Stimulated activated CD8-positive, alpha-beta memory T cell treated with anti-CD3 and anti-CD28 coated beads, Interleukin-4, amount 100 ng/mL, for 1 hour (primary cell): ENCODE measurements around the gene CHRNB1.

ENCODE experiments used
- DNase-seq, 2 donors: peaks; one replicate each; pipeline ENCODE4 v3.0.0-alpha.2; 2020; ENCODE audit warnings: low read depth in 2 of 2, low spot score in 1 of 2

The CHRNB1 gene

DNA sequence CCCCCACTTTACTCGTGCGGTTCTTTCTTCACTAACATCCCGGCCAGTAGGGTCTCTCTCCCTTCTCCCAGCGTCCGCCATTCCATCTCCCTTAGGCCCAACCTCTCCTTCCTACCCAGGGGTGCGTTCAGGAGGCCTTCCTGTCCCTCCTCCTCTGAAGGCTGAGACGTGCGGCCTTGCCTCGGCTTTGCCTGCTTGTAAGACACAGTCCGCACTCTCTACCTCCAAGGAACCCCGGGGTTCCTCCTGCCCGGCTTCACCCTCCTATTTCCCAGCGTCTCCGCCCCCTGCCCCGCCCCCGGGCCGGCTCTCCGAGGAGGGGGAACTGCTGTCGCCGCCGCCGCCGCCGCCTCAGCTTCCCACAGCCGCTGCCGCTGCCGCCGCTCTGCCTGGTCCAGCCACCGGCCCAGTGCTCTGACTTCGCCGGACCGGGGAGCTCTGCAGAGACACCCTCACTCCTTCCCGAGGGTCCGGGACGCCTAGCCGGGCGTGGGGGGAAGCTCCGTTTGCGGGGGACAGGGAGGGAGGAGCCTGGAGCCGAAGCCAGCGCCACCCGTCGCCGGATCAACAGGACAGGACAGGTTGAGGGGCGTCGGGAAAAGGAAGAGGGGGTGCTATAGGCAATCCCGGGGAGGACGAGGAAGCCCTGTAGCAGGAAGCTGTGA, 6.8 kb upstream of the CHRNB1 start:
- peak in 1 of 2 donors; percentile 21 for DNase-seq

DNA sequence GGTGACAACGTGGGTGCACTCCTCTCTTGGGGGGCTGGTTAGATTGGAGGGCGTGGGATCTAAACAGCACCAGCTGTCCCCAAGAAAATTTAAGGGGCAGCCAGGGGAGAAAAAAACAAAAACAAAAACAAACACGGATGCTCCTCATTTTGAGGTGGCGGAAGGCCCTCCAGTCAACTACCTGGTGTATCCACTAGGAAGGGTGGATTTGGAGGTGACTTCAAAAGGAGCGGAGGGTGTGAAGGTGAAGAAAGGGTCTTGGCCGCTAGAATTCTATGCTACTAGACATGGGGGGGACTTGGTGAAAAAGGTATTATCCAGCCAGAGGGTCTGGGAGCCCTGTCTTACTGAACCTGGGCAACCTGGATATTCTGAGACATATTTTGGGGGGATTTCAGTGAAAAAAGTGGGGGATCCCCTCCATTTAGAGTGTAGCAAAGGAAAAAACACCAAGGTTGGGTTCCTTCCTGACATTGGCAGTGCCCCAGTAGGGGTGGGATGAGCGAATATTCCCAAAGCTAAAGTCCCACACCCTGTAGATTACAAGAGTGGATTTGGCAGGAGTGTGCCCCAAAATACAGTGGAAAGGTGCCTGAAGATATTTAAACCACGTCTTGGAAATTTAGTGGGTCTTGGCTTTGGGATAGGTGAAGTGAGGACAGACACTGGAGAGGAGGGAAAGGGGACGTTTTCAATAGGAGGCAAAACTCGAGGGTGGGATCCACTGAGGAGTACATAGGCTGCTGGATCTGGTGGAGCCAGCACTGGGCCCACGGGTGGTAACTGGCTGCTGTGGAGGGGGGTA, 6.0 kb upstream of the CHRNB1 start:
- DNase-seq: no peak

DNA sequence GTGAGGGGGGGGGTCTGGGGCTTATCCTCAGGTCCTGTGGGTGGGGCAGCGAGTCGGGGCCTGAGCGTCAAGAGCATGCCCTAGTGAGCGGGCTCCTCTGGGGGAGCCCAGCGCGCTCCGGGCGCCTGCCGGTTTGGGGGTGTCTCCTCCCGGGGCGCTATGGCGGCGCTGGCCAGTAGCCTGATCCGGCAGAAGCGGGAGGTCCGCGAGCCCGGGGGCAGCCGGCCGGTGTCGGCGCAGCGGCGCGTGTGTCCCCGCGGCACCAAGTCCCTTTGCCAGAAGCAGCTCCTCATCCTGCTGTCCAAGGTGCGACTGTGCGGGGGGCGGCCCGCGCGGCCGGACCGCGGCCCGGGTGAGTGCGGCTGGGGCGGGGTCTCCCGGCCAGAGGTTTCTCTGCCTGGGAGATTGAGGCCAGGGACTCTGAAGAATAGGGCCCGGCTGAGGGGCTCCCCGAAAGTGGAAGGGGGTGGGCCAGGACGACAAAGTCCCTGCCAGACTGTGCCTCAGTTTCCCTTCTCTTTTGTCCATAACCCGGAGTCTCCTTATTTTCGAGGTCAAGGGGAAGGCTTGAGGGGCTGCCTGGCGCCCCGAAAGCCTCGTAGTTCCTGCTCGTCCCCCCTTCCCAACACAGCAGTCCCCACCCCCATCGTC, 5.3 kb upstream of the CHRNB1 start, which contains the start of gene FGF11:
FGF11 (plus strand) TSS at position 51 of the 651 bp plus-strand sequence; CDS start at position 160, 109 bp downstream.
- no peak for DNase-seq

DNA sequence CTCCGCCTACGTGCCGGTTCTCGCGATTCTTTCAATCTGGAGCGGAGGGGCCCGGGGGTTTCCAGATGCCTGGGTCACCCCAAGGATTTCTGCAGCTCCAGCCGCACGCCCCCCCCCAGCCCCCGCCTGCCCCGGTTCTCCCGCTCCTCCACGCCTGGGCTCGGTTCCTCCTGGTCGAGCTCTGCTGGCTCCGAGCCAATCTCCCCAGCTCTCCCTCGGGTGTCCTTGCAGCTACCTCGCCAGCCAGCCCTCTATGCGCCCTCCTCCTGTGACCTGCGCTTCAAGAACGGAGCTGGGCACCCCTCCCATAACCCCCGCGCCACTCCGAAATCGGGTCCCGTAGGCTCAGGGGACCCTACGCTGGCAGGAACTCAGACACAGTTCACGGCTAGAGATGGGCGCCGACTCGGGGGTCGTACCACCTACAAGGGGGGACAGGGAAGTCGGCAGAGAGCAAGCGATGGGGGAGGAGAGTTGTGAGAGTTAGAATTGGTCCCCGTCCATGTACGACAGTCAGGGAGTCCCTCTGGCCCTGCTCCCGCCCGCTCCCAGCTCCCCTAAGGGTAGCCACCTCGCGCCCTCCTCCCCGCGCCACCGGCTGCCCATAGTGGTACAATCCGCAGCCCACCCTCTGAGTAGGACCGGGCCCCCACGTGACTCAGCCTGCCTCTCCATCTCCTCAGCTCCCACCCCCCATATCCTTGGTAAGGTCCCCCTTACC, 4.6 kb upstream of the CHRNB1 start:
- DNase-seq: no peak

DNA sequence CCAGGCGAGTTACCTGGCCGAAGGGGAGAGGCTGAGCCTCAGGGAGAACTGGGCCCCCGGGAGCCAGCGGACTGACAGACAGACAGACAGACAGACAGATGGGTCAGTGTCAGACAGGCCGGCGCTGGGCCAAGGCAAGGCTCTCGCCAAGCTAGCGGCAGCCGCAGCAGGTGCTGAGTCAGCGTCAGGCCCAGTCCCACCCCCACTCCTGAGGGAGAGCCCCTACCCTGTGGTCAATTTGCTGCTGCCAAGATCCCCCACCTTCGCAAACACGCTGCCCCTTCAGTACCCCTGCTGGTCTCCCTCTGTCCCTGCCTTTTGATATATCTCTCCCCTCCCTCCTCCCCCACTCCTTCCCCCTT, 4.0 kb upstream of the CHRNB1 start:
- DNase-seq: no peak

DNA sequence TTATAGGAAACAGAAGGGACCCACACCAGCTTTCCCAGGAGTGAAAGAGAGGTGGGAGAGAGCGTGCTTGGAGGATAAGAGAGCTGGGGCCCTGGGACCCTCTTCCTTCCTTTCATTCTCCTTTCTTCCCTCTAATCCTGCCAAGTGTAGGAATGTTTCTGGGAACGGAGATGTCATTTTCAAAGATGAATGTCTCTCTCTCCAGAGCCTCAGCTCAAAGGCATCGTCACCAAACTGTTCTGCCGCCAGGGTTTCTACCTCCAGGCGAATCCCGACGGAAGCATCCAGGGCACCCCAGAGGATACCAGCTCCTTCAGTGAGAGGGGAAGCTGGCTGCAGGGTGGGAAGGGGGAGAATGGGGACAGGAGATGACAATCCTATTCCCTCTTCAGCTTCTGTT, 3.6 kb upstream of the CHRNB1 start:
- DNase-seq: no peak

DNA sequence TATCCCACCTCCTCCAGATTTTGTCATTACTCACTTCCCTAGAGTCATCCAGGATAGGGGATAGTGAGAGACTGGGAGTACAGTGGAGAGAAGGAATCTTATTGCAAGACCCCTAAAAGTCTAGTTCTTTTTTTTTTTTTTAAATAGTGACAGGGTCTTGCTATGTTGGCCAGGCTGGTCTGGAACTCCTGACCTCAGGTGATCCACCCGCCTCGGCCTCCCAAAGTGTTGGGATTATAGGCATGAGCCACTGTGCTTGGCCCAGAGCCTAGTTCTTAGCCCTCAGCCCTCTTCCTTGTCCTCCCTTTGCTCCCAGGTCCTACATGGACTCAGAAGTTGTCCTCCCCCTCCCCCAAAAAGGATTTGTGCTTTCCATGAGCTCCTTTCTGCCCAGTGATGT, 2.7 kb upstream of the CHRNB1 start:
- no peak for DNase-seq

DNA sequence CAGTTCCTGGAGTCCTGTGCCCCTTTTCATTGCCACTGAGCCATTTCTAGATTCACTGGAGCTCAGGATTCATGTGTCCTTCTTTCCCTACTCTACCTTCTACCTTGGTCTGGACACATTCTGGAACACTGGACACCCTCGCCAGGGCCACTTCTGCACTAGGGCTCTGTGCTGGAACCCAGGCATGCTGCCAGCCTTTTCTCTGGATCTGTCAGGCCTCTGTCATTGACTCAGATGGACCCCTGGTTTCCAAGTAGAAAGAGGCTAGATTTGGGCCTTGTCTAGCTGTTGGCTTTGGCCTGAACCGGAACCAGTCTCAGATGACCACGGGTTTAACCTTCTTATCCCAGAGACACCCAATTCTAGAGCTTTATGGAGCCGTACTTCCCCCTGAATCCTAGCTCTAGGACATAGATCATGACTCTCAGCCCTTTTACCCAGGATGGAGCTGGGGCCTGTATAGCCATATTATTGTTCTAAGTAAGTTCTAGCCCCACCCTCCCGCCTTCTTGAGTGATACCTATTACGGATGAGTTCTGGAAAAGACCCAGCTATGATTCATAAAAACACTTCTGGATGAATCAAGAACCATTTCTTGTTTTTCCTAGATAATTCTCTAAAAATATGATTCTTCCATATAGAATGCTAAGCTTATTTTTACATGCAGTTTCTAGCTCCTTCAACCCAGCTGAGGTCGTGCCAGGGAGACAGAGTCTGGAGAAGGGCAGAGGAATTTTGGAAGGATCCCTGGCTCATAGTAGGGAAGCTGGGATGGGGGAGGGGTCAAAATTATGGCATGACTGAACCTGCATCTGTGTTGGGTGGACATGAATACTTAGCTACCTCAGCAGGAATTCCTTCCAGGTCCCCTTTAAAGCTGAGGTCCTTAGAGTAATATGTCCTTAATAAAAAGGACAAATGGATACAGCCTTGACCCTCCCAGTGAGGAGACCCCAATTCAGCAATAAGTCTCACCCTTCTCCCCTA, 1.1 kb upstream of the CHRNB1 start:
- DNase-seq: no peak

DNA sequence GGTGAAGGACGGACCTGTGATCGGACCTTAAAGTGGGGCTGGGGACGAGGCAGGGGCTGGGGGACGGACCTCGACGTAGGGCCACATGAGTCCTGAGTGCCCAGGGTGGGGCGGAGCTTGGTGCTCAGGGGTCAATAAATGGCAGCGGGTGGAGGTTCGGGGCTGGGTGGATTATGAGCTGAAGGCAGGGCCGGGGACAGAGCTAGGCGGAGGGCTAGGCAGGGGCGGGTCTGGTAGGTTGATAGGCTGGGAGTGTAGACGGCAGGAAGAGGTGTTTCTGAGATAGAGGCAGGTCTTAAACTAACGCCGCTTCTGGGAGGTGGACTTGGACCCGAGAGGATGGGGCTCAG, 733 bp downstream of the CHRNB1 start:
- DNase-seq: no peak

DNA sequence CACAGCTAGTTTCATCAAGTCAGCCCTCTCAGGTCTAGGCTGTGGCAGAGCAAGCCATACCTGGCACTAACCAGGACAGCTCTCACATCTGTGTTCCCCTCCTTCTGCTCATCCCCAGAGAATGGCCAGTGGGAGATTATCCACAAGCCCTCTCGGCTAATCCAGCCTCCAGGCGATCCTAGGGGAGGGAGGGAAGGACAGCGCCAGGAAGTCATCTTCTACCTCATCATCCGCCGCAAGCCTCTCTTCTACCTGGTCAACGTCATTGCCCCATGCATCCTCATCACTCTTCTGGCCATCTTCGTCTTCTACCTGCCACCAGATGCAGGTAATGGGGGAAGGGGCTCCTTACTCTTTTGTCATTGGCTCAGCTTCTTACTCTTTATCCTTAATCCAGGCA, 3.6 kb downstream of the CHRNB1 start:
- no peak for DNase-seq

DNA sequence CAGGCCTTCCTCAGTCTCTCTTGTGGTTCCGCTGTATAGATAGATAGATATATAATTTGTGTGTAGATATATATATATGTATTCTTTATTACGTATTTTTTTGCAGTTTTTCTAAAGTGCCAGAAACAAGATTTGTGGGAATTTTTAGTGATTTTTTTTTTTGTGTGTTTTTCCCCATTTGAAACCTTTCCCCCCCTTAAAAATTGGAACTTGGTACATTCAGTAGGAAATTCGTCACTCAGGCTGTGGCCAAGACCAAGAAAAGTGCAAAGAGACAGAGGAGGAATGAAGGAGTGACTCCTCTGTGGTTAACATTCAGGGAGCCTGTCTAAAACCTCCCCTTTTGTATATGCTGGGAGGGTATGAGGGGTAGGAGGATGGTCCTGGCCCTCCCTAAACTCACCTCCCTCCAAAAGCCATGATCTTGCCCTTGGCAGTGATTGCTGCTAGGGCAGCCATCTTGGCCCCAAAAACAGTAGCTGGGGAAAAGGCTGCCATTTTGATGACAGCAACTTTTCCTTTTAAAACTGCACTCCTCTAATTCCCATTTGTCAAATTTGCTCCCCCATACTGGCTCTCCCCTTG, 15.2 kb downstream of the CHRNB1 start:
- no peak for DNase-seq

DNA sequence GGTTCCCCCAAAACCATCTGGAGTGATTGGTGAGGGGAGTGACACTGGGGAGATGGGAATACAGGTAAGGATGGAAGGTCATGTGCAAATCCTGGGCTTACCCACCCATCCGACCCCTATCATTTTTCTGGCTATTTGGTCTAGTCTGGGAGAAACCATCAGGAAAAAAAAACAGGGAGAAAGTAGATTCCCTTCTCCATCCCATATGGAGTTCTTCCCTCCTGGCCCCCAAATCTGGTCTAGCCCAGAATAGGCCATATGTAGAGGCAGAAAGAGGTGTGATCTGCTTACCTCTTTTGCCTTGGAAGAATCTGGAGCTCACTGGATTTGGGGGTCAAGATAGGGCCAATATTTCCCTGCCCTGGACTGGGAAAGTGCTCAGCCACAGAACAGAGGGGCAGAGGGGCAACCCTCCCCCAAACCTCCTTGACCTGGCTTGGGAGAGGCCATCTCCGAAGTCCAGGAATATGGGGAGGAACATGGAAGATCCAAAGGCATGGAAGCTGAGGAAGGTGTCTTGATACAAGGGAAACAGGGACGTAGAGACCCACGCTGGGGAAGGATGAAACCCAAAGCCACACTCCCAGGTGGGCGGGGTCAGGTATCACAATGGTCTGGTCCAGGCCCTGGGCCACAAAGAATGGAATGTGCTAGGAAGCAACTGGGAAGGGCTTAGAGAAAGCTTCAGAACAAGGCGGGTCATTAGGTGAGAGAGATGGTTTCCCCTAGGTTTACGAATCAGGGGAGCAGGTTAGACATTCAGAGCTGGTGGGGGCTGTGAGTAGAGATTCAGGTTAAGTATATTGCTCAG, 16.2 kb downstream of the CHRNB1 start:
- no peak for DNase-seq

DNA sequence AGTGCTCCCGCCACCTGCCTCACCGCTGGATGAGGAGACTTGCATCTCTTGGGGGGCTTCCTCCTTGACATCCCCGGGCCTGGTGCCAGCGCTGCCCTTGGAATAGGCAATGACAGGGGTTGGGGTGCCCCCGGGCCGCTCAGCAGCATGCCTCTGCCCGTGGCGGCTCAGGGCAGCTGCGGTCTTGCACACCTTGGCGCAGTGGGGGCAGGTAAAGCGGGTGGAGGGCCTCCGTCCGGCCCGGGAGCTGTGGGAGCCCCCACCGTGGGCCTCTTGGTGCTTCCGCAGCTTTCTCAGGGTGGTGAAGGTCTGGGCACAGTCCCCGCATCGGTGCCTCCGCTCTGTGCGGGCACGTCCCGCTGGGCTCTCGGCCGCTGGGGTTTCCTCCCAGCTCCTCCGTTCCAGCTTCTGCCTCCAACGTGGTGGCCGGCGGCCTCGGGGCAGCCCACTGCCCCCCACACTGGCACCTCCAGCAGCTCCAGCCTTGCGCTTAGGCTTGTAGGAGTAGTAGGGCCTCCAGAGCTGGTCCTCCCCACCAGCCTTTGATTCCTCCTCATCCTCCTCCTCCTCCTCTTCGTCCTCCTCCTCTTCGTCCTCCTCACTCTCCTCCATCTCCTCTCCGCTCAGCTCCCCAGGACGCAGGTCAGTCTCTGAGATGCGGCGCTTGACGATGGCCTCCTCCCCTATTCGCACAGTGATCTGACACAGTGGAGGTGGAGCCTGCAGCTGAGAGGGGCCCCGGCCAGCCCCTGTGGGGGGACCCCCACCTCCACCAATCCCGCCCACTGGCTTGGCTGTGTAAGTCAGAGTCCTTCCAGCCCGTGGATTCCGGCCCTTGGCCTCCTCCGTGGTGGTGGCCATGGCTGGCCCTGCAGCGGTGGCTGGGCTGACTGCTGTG, 17.9 kb downstream of the CHRNB1 start:
- DNase-seq: no peak

DNA sequence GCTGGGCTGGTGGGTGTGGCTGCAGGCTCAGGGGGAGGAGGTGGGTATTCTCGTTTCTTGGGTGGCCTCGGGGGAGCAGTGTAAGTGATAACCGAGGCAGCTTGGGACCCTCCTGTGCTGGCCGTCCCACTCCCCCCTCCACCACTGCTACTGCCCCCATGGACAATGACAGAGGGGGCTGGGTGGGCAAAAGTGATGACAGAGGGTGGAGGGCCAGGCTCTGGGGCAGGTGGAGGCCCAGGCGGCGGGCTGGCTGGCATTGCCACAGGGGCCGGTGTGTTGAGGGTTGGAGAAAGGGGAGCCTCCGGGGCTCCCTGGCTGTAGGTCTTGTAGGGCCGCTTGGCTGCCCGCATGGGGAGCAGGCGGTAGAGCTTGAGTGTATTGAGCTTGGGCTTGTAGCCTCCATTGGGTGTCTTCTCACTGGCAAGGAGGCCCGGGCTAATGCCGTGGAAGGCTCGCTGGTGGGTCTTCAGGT, 18.5 kb downstream of the CHRNB1 start:
- no peak for DNase-seq

DNA sequence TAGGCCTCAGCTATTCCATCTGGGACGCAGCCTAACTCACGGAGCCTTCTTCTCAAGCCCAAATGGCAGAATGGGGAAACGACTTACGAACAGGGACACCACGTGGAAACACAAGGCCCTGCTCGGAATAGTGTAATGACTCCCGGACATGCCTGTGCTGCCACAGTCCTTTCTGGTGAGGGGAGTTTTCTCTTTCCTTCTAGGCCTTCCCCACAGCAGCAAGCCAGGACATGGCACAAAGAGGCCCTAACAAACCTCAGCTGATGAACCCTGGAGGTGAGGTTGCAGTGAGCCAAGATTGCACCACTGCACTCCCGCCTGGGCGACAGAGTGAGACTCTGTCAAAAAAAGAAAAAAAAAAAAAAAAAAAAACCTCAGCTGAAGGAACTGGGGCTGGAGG, 19.2 kb downstream of the CHRNB1 start:
- no peak for DNase-seq

DNA sequence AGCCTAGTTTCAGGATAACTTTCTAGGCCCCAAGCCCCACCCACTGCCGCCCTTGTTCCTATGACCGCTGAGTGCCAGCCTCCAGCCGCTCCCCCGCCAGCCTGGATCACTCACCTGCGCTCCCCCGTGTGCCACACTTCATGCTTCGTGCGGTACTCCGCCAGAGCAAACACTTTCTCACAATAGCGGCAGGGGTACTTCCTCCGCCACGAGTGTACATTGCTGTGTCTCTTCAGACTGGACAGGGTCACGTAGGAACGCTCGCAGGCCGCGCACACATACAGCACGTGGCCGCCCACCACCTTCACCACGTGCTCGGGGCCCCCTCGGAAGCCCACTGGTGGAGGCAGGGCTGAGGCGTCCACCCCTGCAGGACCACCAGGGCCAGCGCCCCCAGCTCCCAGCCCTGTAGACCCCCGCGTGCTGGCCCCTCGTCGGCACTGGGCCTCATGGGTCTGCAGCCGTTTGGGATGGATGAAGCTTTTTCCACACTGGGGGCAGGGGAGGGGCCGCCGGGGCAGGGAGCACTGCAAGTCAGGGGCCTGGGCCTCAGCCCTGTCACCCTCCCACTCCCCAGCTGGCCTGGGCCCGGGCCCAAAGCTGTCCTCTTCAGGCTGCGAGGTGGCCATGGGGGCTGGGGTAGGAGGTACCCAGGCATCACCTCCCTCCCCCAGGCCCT, 20.9 kb downstream of the CHRNB1 start:
- DNase-seq: no peak

DNA sequence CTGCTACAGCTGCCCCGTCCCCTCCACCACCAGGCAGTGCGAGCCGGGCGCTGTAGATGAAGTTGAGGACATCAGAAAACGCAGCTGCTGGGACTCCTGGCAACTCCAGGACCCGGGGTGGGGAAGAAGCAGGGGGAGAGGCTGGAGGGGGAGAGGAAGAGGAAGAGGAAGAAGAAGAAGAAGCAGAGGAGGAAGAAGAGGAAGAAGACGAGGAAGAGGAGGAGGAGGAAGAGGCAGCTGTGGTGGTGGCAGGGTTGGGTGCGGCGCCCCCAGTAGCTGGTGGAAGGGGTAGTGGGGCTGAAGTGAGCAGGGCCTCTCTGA, 21.4 kb downstream of the CHRNB1 start:
- DNase-seq: no peak
